MV-4-11 (cell line): Measurements from ENCODE around the gene NLGN1.
A peak's percentile ranks its signal among the peaks of the same experiment; 100 is the strongest.

Source experiments
- DNase-seq: peaks from one replicate; lab custom pipeline; 2025; lab: John Stamatoyannopoulos, UW

NLGN1 gene

DNA sequence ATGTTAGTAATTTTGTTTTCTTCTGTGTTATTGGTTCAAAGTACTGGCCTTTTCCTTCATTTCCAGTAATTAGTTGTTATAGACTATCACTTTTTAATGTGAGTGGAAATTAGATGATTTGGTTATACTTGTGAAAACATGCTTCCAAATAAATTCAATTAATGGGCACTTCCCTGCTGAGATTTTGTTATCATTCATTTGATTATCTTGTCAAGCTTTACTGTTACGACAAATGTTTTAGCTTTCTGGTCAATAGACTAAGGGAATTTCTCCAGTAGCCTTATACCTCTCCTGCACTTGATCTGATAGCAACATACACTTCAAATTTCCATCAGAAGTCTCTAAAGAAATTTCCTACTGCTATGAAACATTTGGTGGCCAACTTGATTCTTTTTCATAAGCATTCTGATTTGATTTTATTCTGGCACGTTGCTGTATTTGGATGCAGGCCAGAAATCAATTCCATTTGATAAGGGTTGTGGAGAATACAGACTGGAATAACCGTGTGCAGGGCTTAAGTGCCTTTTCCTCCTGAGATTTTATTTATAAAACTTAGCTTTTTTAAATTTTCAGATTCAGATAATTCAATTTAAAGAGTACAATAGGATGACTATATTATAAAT, 887.8 kb downstream of the NLGN1 start:
- no peak for DNase-seq

DNA sequence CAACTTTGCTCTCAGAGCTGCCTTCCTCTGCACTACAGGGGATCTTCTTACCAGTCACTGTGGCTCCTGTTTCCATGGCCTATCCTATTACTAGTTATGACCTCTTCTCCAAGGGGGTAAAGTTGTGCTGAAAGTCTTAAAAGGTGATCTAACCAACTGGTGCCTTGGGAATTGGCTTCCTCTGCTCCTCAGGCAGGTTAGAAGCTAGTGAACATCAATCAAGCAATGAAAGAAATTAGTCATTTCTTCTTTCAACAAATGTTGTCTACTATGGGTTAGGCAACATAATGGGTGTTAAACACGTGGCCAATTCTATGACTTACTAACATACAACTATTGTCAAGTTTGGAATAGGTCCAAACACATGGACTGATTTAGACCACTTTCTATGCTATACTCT, 890.2 kb downstream of the NLGN1 start:
- DNase-seq, result no peak

DNA sequence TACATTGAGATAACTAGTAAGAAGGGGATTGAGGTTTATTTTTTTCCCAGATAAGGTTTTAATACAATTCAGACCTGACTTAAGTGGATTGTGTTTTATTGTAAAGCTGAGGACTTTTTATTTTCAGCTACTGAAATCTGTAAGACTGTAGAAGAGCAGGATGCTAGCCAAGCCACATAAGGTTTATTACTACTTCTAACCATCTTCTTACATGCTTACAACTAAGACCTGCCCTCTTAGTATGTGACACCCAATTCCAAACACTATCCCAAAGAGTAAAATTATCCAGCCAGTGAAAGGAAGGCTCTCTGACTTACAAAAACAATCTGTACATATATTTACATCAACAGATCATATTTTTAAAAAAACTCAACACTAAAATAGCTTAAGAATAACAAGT, 897.1 kb downstream of the NLGN1 start:
- no peak for DNase-seq

DNA sequence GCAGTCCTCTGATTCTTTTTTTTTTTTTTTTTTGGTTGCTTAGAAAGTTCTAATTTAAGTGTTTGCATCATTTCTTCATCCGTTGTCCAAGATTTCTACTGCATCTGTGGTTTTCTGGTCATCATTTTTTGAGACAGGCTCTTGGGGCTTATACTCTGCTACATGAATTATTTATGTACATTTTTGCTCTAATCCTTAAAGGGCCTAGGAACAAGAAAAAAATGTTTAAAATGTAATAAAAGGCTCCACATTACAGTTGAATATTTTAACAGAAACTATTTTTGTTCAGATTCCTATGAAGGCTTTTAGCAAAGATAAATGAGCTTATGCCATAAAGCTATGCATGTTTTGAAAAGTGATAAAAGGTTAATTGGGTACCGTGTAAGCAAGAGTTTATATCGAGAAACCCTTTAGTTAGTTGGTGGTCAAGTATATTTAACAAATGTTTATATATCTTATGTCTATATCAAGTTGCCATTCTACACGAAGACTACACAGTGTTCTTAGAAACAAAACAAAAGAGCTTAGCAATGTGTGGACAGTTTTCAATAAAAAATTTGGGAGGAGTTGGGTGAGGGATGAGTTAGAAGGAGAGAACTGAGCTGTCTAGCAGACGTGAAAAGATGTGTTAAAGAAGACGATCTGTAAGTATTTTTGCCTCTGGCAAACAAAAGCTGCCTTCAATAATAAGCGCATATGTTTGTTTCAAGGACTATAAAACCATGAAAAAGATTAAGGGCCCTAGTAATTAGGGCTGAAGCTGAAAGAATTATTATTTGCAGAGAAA, 898.0 kb downstream of the NLGN1 start:
- DNase-seq, result no peak

DNA sequence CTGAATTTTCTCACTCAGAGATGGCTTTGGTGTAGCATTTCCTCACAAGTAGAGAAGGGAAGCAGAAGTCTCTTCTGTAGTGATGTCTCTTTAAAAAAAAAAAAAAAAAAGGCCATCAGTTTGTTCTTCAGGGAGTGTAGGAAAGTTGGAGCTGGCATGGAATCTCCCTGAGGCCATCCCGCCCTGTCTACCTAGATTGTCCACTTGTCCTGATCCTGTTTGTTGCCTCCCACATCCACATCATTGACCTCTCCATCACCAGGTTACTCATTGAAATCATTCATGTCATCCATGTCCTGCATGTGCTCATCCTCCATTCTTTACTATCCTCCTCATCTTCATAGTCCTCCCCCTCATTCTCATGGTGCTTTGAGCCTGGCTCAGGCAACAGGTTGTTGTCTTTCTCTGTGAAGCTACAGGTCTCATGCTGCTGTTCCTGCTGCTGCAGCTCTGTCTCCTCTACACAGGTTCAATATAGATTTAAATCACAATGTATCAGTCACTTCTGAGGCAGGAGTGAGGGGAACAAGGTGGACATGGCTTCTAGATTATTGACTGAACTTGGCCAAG, 905.3 kb downstream of the NLGN1 start:
- no peak for DNase-seq

DNA sequence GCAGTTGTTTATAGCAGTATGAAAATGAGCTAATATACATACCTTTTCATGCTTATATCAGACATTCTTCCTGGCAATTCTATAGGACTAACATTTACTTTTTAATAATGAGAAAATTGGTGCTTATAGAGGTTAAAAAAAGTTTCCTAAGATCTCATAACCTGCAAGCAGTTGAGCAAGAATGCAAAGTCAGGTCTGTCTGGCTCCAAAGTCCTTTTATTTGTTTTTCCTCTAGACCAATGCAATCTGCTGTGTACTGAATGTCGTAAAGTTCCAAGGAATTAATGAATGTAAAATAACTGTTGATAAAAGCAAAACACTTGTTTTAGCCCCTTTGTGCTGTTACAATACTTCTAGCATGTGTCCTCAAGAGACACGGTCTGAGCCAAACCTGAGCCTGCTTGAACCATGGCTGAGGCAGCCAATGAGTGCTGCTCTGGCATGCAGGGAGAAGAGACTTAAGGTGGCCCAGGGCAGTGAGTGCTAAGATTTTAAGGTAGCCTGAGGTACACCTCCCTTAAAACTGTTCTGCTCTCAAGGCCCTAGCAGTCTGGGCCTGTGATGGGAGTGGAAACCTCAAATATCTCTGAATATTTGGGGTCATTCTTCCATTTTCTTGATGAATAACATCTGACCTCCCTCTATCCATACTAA, 906.5 kb downstream of the NLGN1 start:
- DNase-seq, result no peak

DNA sequence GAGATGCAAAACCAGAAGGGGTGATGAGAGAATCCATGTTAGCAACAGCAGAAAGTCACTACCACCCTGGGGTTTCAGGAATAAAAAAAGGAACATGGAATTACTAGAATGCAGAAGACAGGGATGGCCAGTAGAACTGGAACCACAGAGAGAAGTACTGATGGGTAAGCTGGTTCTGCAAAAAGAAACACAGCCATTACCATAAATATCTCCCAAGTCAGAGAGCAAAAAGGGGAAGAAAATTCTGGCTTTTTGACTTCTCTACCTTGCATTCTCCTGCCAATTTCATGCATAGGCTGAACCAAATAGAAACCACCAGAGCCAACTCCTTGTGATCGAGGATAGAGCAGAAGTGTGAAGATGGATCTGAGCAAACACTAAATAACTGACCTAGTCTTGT, 911.2 kb downstream of the NLGN1 start:
- no peak for DNase-seq

DNA sequence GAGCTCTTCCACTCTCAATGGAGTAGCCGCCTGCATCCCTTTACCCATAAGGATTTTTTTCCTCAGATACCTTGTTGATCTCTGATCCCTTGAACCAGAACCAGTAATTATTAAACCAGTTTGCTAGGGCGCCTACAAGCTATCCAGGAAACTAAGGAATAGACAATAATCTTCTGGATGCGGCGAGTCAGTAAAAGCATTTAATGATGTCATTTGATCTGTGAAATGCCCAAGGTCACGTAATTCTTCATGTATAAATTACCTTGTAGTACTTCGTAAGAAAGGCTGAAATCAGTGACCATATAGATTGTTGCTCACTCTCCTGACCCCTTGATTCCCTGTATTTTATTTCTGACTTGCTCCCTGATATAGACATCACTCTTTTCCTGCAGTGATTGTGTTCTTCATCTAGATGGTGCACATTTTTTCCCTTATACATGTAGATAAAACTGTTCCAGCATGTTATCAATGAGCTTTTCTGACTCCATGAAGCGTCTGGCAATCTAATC, 913.0 kb downstream of the NLGN1 start:
- no peak for DNase-seq

DNA sequence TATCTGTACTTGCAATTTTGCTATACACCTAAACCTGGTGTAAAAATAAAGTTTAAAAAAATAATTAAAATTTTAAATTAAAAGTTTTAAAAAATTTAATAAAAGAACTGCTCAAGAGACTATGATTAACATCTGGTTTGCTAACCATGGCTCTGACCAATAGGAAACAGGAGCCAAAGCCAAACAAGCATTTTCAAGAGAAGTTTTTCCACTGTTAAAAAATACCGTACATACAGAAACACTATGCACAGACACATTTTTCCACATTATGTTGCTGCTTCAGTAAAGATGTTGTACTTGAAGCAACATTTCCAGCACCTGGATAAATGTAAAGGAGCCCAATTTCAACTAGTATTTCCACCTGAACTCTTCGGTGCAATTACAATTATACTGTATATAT, 917.7 kb downstream of the NLGN1 start:
- DNase-seq, result no peak

DNA sequence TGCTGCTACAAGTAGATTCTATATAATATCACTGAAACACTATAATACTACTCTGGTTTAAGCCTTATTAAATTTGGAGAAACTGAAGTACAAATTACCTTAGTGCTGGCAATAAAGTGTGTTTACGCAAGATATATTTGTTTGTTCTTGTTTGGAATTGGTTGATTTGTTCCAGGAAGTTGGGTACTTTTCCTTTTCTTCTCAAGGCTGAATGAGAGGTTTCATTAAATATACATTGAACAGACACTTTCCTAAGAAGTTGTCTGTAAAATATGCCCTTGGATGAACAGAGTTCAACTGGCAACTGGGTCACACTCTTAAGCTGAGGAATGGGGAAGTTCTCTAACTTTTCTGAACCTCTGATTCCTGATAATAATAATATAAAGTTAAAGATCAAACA, 919.5 kb downstream of the NLGN1 start:
- DNase-seq, result no peak

DNA sequence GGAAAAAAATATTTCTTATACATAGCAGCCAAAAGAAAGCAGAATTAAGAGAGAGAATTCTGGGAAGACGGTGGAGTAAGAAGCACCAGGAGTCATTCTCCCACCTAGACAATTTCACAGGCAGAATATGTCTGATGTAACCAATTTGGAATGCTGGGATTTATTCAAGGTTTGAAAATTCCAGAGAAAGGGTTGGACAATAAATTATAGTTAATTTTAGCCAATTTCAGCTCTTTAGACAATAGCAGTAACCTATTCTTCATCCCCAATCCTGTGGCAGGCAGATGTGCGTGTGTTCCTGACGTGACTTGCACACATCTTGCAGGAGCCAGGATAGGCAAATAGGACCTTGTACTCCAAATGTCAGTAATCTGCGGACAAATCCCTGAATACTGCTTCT, 920.6 kb downstream of the NLGN1 start:
- no peak for DNase-seq

DNA sequence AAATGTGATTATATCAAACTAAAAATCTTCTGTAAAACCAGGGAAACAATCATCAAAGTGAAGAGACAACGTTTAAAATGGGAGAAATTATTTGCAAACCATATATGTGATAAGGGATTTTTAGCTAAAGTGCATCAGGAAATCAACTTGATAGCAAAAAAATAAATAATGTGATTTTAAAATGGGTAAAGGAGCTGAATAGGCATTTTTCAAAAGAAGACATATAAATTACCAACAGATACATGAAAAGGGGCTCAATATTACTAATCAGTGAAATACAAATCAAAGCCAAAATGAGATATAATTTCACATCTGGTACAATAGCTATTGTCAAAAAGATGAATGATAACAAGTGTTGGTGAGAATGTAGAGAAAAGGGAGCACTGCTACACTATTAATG, 924.0 kb downstream of the NLGN1 start:
- DNase-seq, result no peak

DNA sequence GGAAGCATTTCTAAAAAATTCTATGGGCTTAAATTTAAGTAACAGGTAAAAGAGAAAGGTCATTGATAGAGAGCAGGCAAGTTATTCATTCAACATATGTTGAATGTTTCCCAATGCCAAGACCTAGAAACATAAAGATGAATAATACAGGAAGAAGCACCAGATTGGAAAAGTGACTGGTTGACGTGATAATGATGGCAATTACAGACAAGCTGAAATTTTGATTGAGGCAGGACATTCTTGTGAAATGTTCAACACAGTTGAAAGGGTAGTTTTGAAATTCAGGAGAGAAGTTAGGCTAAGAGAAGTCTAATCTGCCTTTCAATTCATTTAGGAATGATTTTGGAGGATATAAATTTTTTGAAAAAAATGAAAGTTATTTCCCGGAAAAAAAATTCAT, 925.2 kb downstream of the NLGN1 start:
- no peak for DNase-seq

DNA sequence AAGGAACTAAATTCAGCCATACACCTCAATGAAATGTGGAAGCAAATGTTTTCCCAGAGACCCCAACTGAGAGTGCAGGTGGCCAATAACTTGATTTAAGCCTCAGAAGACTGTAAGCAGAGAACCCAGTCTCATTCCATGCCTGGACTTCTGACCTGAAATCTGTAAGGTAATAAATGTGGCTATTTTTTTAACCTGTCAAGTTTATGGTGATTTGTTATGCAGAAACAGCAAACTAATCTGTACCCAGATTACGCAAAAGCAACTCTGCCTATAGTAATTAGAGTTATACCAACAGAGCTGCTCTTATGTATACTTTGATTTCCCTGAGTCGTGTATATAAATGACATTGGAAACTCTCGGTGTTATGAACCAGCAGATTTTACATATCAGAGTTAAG, 927.6 kb downstream of the NLGN1 start:
- no peak for DNase-seq

DNA sequence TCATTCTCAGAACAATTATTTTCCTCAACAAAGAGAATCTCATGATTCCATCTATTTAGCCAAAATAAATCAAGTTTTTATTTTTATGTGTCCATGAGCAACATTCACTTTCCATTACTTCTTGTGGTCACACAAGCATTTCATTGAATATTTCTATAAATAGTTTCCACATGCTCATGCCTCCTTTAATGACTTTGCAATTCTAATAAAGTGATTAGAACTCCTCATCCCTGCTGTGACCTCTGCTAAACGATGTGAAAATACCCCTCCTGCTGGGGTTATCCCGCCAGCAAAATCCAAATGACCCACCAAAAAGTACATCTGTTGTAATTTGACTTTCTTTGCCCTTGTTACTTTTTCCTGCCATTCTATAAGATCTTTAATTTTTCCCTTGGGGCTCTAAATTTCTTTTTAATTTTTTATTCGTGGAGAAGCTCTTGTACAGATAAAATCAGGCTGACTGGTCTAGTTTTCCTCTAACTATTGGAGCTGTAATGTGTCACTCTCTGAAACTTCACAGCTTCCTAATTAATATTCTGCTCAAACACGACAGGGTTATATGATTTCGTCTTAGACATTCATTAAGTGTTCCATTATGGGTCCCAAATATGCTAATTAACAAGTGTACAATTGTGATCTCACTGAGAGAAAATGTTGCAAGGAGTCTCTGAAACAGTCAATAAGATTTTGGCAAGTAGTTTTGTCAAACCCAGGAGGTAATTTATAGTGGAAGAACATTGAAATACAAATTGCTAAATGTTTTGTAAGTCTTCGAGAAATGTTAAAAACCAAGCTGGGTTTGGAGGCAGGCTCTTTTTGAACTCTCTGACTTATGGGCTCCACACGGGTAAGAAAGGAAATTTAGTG, 928.5 kb downstream of the NLGN1 start:
- no peak for DNase-seq

DNA sequence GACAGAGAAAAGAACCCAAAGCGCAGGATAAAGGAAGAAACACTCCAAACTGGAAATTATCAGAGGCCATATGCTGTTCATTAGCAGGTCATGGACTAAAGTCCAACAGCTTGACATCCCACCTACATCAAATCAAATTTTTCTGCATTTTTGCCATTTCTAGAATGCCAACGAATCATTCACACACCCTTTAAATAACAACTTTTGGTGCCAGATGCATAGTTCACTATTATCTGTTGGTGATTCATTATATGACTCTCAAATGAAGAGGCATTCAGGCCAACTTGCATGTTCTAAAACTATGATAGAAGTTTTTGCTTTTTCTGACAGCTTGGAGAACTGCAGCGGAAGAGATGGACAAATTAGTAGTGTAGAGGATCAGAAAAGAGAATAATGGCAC, 931.8 kb downstream of the NLGN1 start:
- DNase-seq, result no peak

DNA sequence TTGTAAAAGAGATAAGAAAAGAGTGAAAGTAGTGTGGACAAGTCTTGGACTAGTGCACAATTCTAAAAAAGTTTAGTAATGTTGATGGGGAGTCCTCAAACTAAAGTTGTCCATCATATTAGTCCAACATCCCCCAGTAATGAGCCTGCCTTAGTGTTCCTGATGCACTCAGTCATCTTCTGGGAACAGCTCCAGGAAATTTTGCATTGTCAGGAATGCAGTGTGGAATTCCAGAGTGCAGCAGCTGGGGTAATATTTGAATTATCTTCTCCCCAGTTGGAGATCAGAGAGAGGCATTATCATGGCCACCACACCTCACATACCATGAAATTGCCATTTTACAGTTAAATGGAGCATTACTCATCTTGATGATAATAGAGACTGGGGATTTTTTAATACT, 932.8 kb downstream of the NLGN1 start:
- no peak for DNase-seq

DNA sequence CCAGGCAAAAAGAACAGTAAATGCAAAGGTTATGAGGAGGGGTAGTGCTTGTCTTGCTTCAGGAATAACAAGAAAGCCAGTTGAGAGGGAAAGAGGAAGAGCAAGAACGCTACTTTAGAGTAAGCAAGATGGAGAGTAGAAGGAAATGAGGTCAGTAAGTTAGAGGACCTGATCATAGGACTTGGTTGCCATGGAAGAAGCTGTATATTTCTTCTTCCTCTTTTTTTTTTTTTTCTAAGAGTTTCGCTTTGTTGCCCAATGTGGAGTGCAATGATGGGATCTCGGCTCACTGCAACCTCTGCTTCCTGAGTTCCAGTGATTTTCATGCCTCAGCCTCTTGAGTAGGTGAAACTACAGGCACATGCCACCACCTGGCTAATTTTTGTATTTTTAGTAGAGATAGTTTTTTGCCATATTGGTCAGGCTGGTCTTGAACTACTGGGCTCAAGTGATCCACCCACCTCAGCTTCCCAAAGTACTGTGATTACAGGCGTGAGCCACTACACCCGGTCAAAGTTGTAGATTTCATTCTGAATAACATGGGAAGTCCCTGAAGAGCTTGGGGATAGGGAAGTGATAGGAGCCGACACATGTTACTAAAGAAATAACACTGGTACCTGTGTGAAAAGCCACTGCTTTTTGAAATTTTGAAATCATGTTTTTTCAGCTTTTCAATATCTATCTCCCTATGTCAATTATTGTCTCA, 933.7 kb downstream of the NLGN1 start:
- peak; percentile 95 for DNase-seq

DNA sequence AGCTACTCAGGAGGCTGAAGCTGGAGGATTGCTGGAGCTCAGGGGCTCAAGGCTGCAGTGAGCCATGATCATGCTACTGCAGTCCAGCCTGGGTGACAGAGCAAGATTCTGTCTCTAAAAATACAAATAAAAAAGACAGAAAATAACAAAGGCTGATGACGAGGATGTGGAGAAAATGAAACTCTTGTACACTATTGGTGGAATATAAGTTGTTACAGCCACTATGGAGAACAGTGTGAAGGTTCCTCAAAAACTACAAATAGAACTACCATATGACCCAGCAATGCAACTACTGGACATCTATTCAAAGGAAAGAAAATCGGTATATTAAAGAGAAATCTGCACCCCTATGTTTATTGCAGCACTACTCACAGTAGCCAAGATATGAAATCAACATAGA, 934.8 kb downstream of the NLGN1 start:
- no peak for DNase-seq

DNA sequence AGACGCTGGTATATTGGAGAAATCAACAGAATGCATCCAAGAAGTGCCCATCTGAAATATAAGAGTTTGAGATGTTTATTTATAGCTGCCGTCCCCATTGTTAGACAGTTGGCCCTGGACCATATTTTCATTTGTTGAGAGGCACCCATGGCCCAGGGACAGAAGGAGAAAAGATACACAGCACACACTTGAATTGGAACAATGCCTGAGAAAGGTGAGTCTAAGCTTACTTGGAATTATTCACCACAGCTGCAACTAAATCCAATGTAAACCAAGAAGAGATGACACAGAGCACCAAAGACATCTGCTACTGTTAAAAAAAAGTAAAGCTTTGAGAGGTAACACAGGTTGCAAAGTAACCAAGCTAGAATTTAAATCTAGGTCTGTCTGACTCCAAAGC, 936.1 kb downstream of the NLGN1 start:
- no peak for DNase-seq

DNA sequence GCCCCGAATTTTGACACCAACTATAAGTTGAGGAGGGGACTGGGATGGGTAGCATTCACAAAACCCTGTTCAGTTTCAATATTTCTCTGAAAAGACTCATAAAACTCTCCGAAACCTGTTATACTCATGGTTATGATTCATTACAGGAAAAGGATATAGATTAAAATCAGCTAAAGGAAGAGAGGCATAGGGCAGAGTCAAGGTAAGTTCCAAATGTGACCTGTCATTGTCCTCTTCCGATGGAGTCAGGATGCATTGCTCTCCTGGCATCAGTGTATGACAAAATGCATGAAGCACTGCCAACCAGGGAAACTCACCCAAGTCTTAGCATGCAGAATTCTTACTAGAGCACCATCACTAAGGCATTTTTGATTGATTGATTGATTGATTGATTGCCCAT, 936.6 kb downstream of the NLGN1 start:
- DNase-seq, result no peak
